C4-2B (cell line): Measurements from ENCODE around the gene USF1.

ENCODE experiments used
- CTCF ChIP-seq: fragments of 450-650 bp; conservative IDR thresholded peaks from 2 replicates; pipeline ENCODE4 v1.5.1; 2017; ENCODE audit warnings: mild to moderate bottlenecking
- ZFX ChIP-seq: fragments of 450-650 bp; IDR thresholded peaks from 2 replicates; pipeline ENCODE4 v1.6.1; 2017

DNA sequence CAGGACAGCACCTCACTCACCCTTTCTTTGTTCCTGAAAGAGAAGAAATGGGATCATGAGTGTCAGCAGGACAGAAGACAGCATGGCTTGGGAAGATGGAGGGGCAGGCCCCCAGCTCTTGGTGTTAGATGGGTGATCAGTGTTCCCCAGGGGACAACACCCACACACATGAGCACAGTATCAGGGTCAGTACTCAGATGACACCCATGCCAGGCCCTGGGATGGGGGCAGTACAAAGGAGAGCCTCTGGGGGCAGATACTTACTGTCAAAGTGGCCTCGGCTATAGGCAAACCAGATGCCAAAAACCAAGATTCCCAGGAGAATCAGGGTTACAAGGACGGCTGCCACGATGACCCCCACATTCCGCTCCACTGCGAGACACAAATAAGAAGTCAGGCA, 46.4 kb downstream of the USF1 start:
- TF ChIP-seq CTCF, result no peak
- TF ChIP-seq ZFX, result no peak
